DLD1 (cell line): Measurements from ENCODE around the gene SEMA4B.

ENCODE experiments used
- in situ Hi-C: cut with HindIII; loops from 2 replicates; pipeline ENCODE4 v1.10.0; 2017; ENCODE audit warnings: low sequenced_read_pairs

Gene SEMA4B

DNA sequence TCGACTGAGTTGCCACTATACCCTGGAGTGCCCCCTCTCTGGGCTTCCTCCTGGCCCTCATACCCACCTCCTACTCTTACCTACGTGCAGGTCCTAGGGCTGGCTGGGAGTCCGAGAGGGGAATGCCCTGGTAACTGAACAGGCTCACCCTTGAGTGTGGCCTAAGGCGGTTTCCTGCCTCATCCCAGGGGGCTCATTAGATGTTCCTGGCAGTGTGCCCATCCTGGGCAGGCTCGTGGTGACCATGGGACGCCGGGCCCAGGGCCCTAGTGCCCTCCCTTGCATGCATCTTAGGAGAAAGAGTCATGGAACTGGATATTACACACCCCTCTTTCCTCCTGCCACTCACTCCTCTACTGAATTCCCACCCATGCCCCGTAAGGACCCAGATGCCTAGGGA lies 2.8 kb downstream of the SEMA4B start:
- in situ Hi-C loops, result no loop called here

DNA sequence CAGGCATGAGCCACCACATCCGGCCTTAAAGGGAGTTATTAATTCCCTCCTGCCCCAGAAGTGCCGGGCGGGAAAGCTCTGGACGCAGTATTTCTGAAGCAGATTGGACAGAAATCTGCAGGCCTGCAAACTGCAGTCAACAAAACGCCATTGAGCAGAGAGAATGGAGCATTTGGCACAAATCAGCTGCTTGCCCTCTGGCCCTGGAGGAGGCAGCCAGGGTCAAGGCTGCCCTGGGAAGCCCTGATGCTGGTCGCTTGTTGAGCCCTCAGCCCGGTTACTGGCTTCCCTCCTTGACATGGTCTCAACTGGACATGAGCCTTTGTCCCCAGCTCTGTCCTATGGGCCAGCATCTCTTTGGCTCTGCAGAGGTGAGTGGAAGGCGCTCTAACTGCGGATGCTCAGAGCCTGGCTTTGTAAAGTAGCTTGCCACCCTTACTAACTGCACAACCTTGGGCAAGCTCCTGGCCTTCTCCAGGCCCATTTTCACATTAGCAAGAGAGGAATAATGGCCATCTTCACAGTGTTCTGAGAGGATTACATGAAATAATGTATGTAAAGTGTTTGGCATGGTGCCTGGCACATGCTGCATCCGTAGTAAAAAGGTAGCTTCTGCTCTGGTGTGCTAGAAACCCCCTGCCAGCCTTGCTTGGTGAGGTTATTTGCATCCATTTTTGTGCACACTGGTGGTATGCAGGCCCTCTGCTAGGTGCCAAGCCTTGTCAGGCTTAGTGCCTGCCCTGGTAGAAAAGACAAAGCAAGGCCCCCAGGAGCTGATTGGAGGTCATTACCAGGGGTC lies 4.1 kb downstream of the SEMA4B start:
- in situ Hi-C loops, result no loop called here

DNA sequence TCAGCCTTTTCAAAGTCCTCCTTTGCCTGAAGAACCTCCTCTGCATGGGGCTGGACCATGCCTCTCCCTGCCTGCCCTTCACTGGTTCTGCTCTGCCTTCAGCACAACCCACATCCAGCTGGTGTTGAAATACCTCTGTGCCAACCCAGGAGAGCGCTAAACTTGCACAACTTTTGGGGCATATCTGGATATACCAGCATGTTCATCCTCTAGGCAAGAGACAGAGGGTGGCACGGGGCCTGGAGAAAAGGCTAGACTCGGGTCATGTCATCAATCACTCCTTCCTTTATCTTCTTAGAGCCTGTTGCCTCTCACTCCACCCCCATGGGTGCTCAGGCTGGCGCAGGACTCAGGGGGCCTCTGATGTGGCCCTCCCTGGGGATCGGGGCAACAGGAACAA lies 4.8 kb downstream of the SEMA4B start:
- in situ Hi-C loops, result no loop called here

DNA sequence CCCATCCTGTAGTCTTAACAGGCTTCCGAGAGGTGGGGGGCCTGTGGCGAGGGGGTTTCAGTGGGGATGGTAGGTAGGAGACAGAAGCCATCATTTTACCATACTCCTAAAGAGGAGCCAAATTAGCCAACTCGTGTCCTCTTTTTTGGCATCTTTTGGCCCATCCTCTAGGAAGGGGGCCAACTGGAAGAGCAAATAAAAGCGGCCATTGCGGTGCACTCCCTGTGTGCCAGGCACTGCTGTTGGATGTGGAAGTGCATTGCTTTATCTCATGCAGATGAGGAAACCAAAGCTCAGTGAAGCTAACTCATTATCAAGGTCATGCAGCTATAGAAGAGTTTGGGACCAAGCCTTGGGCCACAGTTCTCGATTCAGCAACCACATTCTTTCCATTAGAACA lies 6.1 kb downstream of the SEMA4B start:
- in situ Hi-C loops, result no loop called here

DNA sequence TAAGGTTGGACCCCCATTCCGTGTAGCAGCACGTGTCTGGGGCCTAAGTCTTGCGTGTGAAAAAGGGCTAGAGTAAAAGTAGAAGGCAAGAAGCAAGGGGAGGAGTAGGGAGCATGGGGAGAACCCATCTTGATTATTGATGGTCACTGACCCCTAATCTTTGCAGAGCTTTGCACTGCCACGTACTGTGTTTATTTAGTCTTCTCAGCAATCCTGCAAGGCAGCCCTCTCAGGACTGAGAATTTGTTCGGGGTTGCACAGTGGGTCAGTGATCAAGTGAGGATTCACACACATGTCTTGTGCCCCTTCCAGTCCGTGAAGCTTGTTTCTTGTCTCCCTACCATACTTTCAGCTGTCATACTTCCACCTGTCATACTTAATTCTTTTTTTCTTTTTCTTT lies 7.2 kb downstream of the SEMA4B start:
- in situ Hi-C loops, result no loop called here

DNA sequence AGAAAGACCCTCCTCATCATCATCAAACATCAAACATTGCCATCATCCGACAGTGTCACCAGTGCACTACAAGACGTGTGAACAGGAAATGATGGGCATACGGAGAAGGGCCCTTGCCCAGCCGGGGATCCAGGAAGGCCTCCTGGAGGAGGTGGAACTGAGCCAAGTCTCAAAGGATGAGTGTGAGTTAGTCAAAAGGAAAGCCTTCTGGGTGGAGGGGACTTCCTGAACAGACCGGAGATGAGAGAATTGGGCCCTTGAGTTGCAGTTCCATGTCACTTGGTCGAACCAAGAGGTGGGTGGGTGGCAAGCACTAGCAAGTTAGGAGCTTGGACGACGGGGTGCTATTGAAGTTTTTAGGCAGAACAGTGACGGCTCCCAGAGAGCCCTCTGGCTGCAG lies 8.5 kb downstream of the SEMA4B start:
- in situ Hi-C loops, result no loop called here

DNA sequence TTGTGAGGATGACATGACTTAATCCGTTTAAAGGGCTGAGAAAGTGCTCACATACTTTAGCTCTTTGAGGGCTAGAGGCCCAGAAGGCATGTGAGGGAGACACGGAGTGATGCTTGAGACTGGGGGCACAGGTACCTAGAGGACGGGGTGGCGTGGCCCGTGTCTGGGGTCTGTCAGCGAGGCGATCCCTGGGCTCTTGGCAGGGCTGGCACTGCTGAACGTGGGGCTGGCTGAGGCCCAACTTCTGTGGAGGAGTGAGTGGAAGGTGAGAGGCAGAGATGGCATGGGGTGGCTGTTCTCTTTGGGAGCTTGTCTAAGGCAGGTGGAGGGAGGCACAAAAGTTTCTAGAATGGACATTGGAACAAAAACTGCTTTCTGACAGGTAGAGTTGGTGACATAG lies 9.5 kb downstream of the SEMA4B start:
- in situ Hi-C loops, result loop anchor here (10.0 kb wide), 1 partner anchor 66 kb away; no protein-coding TSS in a partner anchor

DNA sequence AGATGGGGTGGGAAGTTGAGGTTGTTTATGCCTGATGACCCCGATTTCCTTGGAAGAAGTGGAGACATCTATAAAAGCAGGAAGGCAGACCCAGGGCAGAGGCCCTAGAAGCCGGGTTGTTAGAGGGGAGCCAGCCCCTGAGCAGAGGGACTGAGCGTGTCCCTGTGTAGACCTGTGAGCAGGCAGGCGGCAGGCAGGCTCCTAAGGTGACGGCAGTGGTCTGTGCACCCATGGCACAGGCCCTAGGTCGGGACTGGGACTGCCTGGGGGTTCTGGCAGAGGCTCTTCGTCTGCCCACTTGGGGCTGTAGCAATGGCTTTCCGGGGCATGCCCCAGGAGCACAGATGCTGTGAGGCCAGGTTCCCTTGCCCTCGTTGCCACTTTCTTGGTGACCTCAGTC lies 9.9 kb downstream of the SEMA4B start:
- in situ Hi-C loops, result loop anchor here (10.0 kb wide), 1 partner anchor 66 kb away; no protein-coding TSS in a partner anchor

DNA sequence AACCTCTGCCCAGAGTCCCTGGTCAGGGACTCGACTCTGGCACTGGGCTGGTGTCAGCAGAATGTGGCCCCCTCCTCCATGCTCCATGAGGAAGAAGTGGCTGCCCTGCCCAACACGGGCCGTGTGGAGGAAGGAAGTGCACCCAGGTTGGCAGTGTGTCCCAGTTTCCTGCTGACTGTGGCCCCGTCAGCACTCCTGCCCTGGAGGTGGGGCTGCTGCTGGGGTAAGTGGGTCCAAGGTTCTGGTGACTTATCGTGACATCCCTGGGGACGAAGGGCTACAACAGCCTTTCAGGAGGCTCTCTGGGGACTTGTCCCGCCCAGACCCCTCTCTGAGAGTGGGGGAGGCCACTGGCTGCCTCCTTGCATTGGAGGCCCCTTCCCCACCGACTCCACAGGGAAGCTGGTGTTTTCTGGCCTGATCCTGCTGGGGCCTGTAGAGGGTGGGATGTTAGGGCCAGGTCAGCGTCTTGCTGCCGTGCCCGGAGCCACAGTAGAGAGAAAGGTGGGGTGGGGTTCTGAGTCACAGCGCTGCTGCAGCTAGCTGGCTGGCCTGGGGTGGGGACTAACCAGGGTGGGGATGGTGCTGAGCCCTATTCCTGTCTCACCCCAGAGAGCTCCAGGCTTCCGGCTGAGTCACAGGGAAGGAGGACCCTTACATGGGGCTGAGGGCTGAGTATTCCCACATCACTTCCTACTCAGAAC lies 10.5 kb downstream of the SEMA4B start:
- in situ Hi-C loops, result loop anchor here (10.0 kb wide), 1 partner anchor 67 kb away; no protein-coding TSS in a partner anchor

DNA sequence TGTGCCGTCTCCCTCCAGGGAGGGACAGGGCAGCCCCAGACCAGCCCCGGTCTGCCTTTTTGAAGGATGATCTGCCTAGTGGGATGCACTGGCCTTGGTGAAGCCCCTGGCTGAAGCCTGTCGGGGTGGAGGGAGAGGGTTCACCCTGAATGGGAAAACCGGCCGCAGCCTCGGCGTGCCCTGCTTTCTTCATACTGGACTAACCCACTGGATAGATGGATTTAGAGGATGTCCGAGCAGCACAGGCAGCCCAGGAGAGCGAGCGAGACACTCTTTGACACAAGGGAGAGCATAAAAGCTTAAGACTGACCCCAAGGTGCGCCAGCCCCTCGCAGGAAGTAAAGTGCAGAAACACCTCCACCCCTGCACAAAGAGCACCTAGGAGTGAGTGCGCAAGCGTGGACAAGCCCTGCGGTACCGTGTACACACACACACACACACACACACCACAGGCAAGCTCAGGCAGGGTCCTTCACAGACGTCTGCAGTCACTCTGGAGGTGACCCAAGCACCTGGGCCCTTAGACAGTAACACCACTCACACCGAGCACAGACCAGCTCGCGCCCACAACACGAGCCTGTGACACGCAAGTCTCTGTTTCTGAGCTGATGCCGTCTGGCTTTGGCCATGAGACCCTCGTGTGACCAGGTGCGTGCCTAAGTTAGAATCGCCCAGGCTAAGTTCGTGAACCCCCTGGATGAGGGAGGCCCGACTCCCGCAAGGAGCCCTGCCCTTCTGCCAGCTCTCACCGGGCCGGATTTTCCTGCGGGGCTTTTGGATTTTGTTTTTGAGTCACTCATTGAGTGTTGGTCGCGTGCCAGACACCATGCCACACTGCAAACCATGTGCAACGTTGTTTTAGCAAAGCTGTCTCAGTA lies 11.3 kb downstream of the SEMA4B start:
- in situ Hi-C loops, result loop anchor here (10.0 kb wide), 1 partner anchor 68 kb away; no protein-coding TSS in a partner anchor

DNA sequence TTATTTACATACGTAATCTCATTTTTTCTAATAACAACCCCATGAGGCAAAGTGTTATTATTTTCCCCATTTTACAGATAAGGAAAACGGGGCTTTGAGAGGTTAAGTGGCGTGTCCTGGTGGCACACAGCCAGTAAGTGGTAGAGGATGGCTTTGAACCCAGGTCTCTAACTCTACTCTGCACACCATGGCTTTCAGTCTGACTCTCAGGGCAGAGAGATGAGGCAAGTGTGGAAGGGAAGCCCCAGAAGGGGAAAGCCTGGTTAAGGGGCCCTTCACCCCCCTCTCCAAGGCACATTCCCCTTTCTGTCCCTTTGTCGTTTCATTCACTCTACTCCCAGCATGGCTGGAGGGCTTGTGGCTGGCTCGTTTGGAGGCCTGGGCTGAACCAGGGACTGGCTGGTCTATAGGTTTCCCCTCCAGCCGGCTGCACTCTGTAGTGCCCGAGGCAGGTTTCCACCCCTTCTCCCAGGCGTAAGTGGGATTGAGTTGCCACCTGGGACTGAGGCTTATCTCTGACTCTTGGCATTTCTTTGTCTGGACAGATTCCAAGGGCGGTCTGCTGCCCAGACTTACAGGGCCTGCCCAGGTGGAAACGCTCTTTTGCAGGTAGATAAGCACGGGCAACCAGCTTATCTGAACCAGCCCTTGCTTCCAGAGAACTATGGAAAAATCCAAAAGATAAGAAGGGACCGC lies 12.1 kb downstream of the SEMA4B start:
- in situ Hi-C loops, result loop anchor here (10.0 kb wide), 1 partner anchor 68 kb away; no protein-coding TSS in a partner anchor

DNA sequence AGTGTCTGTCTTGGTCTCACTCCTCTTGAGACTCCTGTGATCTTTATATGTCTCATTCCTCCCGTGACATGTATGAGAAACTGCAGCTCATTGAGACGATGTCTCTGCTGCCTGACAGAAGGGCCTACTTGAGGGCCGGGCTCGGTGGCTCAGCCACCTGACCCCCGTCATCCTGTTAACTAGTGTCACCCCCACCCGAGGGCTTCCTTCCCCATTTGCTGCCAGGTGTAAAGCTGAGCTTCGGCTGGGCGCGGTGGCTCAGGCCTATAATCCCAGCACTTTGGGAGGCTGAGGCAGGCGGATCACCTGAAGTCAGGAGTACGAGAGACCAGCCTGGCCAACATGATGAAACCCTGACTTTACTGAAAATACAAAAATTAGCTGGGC lies 12.7 kb downstream of the SEMA4B start:
- in situ Hi-C loops, result loop anchor here (10.0 kb wide), 1 partner anchor 69 kb away; no protein-coding TSS in a partner anchor

DNA sequence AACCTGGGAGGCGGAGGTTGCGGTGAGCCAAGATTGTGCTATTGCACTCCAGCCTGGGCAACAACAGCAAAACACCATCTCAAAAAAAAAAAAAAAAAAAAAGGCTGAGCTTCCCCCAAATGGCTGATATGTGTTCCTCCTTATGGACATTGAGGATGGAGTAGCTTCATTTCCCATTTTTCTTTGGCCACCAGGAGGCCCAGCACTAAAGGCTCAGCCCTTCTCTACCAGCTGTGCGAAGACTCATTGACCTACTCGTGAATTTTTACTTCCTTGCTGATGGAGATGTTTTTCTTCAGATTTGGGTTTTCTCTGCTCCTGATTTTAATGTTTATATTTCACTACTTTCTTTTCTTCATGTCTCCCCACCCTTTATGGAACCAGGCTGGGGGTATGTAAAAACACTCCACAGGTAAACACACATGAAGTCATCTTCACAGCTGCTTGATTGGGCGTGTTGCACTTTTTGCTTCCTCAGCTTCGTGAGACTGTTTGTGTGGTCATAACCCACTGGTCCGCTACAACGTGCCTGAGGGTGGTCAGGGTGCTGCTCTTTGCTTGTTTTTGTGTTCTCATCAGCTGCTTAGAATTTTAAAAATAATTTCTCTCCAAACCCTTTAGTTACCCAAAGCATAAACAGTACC lies 13.5 kb downstream of the SEMA4B start:
- in situ Hi-C loops, result loop anchor here (10.0 kb wide), 1 partner anchor 70 kb away; no protein-coding TSS in a partner anchor

DNA sequence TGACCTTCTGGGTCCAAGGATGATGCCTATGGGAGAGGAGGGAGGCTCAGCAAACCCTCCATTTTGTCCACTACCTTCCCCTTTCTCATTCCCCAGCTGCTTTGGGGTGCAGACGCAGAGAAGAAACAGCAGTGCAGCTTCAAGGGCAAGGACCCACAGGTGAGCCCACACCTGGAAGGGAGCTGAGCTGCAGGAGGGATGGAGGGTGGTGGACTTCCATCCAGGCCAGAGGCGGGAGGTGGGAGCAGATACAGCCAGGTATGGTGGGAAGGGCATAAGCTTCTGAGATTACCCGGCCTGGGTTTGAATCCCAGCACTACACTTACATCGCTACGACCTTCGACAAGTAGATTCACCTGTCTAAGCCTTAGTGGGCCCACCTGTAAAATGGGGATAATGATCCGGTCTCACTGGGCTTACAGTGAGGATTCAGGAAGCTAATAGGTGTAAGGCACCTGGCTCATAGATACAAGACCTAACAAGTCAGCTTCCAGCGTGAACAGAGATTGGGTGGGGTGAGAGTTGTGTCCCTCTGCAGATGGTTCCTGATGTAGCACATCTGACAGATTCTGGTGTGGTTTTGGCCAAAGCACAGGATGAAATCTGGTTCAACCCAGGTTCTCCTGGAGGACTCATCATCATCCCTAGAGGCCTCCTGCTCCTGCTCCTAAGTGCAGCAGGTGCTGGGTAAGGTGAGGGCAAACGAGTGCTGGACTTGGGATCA lies 16.7 kb downstream of the SEMA4B start:
- in situ Hi-C loops, result loop anchor here (10.0 kb wide), 1 partner anchor 73 kb away; no protein-coding TSS in a partner anchor

DNA sequence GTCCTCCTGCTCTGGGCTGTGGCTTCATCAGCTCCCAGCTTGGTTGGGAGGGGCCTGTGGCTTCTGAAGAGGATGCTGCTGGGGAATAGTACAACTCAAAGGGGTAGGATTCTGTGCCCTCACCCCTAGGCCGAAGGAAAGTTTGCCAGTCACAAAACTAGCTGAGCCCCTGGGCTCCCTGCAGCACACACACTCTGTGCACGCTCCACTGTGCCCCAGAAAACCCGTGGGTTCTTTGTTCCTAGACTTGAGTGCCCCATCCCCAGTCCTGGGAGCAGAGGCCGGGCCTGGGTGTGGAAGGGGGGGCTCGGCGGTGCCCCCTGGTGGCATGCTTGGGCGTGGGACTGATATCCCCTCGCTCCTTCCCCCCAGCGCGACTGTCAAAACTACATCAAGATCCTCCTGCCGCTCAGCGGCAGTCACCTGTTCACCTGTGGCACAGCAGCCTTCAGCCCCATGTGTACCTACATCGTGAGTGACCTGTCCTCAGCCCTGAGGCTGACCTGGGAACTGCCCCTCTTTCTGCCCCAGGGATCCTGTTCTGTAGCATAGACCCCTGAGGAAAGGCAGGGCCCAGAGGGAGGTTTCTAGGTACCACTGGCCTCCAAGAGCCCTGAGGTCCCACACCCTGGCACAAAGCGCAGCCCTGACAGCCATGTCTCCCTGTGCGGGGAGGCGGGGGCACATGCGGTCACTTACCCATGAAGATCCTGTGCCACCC lies 18.5 kb downstream of the SEMA4B start:
- in situ Hi-C loops, result loop anchor here (10.0 kb wide), 1 partner anchor 75 kb away; no protein-coding TSS in a partner anchor

DNA sequence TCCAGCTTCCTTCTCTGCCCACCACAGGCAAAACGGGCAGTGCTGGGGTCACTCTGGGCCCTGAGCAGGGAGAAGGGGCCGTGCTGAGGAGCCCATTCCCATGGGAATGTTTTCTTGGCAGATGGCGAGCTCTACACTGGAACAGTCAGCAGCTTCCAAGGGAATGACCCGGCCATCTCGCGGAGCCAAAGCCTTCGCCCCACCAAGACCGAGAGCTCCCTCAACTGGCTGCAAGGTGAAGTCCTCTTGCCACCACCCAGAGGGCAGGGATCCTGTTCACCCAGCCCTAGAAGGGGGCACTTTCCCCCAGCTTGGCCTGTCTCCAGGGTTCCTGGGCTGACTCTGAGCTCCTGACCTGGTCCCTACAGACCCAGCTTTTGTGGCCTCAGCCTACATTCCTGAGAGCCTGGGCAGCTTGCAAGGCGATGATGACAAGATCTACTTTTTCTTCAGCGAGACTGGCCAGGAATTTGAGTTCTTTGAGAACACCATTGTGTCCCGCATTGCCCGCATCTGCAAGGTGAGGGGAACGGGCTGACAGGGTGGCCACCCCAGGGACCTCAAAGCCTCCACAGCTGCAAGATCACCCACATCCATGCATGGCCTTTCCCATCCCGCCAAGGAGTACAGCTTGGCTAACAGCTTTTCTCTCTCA lies 20.2 kb downstream of the SEMA4B start:
- in situ Hi-C loops, result no loop called here

DNA sequence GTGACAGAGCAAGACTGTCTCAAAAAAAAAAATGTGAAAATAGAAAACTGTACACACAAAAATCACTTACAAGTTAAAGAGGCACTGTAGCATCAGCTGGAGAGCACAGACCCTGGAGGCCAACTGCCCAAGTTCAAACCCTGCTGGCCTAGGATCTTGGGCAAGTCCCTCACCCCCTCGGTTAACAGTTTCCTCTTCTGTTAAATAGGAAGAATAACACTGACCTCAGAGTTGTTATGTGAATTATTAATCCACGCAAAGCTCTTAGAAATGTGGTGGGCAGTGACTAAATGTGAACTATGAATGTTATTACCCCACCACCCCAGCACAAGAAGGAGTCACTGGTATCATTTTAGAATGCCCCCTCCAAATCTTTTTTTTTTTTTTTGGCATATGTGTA lies 21.4 kb downstream of the SEMA4B start:
- in situ Hi-C loops, result no loop called here
